Right kidney (tissue), 1 donor: ENCODE measurements around the gene UPK2.

Experiments used
- DNase-seq: peaks from one replicate; pipeline ENCODE4 v3.0.0-alpha.2; 2016

Gene UPK2

DNA sequence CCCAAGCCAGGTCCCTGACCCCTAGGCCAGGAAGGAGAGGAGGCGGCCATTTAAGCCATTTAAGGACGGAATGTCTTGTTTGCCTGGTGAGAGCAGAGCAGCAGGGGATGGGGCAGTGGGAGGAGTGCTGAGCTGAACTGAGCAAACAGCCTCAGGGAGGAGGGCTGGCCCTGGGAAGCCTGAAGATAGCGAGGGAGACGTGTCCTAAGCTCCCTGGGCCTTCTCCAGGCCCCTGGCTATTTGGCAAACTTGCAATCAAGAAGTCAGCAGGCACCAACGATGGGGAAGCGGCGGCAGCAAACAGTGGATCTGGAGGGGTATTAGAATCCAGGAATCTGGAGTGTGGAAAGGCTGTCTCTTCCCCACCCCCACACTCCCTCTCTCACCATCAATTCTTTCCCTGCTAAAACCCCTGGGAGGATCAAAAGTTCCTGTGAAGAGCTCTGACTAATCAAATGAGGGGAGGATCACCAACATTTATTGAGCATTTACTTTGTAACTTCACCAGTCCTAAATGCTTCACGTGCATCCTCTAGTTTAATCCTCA, 39.2 kb upstream of the UPK2 start:
- DNase-seq: no peak

DNA sequence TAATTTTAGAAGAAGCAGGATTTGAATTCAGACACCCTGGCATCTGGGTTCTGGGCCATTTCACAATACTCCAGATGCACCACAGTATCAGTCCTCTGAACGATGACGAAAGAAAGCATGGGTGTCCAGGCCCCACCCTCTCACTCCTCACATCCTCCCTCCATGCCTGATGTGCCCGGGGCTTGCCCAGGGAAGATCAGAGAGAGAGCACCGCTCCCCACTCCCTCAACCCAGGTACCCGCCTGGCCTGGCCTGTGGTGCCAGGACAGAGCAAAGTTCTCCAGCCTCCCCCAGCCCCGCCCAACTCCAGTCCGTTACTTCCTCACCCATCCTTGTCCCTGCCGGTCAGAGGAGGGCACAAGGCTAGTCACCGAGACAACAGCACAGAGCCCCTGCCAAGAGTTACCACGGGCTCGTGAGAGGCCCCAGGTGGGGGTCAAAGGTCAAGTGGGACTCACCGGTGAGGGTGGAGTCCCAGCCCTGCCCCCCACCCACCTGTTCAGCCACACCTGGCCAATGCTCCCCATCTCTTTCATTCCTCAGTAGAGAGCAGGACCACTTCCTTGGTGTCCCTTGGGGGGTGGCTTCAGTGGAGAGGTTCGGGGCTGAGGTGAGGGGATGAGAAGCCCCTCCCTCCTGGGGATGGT, 38.5 kb upstream of the UPK2 start:
- no peak for DNase-seq

DNA sequence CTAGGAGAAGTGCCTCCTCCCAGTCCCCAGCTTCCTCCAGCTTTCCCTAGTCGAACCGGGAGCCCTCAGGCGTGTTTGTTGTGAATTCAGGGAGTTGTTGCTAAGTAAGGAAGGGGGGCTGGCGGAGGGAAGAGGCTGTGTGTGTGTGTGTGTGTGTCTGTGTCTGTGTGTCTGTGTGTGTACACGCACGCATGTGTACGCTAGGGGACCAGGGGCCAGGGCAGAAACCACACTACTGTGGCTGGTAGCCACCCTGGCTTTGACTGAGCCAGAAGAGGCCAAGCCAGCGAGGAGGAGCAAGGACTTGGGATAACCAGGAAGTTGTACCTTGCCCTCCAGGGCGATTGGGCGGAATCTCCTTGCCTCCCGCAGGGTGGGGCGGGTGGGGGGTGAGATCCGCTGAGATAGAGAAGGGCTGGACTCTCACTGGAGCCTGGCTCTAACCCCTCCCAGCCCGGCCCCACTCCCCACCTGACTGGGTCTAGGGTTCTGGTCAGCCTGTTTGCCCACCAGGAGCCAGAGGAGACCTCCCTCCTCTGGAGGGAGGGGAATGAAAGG, 37.9 kb upstream of the UPK2 start:
- peak; percentile 76 for DNase-seq

DNA sequence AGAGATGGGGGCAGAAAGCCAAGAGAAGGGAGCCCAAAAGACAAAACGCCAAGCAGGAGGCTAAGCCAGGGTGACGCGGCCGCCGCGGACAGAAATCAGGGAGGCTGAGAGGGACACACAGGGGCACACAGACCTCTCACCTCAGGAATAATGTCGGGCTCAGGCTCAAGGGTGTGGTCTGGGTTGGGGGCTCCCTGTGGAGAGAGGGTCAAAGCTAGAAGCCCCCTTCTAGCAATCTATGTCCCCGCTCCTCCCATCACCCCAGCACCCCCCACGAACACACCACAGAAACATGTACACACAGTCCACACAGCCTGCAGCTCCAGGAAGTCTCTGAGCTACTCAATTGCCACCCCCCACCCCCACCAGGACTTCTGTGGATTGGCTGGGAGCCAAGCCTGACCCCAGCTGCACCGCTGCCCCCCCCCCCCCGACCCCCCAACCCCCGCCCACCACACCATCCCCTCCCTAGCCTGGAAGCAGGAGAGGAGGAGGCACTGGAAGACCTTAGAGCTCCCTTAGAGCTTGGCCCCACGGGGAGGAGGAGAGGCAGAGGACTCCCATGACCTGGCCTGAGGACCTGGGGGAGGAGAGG, 37.3 kb upstream of the UPK2 start:
- DNase-seq: peak; percentile 64

DNA sequence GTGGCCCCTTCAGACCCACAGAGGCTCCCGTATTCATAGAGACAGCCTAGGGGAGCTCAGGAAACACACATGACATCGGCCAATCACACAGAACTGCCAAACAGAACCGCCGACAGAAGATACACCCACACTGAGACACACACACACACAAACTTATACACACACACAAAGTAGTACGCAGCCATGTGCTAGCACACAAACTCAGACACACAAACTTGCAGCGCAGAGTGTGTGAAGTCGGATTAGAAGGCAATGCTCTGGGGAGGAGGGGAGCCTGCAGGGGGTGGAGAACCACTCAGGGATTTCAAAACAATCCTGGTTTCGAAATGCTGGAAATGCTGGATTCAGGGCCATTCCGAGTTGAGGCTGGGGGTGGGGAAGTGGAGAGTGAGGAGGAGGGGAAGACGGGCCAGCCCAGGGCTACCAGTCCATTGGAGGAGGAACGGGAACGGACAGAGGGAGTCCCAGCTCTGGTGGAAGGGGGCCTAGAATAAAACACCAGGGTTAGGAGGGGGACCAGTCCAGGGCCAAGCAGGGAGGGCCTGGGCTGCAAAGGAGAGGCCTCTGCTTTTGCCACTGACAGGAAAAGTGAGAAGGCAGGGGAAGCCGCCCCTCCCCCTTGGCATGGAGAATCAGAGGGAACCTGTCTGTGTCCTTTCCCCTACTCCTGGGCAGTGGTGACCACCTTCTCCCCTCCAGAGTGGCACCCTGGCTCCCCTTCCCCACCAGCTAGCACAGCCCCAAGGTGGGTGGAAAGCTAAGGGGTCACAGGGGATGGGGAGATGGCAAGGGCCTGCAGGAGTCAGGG, 34.8 kb upstream of the UPK2 start:
- peak; percentile 51 for DNase-seq

DNA sequence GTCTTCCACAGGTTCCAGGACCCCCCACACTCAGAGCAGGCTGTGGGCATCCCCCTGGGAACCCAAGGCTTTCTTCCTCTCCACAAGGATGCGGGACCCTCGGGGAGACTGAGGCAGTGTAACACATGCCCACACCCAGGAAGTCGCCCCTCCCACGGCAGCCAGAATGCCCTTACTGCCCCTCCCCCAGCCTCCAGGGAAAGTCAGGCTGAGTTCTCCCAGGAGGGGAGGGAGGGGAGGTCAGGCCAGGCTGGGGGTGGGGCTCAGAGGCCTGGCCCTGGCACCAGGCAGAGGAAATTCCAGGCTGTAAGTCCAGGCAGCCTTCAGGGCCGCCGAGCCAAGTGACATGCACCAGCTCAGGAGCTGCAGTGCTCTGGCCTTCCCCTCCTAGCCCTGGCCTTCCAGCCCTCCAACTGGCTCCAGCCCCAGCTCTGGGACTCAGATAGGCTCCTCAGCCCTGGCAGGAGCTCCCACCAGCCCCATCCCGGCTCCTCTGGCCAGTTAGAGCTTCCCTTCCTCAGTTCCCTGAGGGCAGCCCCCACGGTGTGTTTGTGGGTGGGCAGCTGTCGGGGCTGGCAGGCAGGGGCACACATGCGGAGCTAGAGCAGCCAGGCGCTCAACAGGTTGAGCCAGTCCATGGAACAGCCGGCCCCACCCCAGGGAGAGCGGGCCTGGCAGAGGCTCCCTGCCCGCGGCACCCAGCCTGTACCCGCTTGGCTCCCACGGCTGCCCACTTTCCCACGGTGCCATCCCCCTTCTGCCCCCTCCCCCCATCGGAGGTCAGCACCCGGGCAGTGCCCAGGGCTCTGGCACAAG, 34.0 kb upstream of the UPK2 start:
- peak; percentile 47 for DNase-seq

DNA sequence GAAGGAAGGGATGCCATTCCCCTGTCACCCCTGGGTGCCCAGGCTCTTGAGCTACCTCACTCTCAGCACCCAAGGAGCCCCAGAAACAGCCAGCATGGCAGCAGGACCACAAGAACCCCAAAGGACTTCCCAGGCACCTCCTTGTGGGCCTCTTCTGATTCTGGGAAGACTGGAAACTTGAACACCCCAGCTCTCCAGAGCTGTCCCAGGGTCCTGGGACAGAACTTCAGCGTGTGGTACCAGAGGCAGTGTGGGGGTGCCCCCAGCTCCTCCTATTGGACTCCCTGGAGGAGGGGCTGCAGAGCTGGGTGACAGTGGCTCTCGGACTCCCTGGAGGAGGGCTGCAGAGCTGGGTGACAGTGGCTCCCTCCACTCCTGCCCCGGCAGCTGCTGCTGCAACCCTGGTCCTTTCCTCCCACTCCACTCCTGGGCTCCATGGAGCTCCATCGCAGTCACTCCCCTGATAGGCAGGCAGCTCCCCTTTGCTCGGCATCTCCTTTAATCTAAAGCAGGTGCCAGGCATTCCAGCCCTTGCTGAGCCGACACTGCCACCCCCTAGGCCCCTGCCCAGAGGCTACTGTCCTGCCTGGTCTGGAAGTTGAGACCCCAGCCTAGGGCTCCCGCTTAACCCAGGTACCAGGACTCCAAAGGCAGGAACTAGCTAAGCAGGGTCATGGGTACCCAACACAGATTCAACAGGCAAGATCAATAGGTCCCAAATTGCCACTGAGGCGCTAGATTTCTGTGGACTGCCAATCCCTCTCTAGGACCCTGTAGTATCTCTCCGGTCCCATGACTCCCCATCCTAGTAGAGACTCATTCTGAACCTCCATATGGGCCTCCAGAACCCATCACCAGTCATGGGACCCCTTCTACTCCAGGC, 33.1 kb upstream of the UPK2 start:
- no peak for DNase-seq

DNA sequence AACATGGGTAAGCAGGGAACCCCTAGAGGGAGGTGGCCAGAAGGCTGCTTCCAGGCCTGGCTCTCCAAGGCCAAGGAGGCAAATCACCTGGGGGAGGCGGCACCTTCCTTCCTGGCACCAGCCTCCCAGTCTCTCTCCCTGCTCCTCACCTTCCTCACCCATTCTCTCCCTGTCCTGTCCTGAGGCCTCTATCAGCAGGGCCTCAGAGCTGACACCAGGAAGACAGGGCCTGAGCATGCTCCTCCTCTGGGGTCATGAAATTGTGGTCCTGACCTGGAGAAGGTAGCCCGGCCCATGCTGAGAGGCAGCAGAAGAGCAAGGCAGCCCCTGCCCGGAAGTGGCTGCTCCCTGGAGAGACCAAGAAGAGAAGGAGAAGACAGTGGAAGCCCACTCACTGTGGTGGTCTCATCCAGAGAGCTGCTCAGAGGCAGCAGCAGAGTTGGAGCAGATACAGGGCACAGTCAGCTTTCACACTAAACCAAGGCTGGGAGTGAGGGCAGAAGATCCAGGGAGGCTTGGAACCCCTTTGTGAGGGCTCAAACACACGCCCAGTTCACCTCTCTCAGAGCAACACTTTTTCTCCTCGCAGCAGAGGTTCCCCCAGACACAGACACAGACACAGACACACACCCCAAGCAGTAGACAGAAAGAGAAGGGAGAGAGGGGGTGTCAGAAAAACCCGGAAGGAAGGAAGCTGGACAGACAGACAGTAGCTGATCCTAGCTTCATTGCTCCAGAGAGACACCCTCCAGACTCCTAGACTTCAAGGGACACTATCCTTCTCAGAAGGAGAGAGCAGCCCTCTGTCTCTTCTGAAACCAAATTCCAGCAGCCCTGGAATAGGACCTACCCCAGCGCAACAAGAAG, 32.1 kb upstream of the UPK2 start:
- DNase-seq: no peak

DNA sequence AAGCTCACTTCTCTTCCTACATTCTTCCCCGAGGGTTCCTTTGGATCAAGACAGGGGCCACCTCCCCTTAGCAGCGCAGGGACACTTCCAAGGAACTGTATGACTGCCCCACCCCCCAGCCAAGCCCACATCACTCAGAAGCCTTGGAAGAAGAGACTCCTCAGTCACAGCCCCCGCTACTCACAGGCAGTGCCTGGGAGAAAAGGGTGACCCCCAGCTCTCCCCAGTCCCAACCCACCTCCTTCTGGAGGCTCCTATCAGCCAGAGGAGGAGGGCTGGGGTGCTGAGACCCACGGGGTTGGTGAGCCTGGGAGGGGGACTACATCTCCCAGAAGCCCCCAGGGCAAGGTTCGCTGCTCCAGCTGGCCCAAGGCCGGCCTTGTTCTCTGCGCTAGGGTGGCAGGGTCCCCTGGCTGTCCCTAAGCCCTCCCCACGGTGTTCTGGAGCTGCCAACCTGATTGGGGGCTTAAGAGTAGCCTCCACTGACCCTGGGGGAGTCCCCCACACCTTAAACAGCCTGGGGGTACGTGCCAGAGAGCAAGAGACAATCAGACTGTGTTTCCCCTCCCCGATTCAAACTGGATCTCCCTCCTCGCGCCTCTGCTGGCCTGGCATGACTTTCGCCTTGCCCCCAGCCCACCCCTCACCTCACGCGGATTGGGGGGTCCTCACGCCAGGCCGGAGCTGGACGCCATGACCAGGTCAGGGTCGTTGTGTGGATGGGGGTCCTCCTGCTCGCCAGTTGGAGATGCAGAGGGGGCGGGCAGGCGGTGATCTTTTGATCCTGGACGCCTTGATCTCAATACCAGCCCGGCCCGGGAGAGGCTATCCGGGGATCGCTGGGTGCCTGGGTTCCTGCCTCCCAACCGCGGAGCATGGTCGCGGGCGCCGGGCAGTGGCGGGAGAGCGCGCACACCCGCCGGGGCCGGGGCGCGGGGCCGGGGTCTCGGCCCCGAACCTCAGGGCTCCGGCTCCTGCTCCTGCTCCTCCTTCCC, 31.2 kb upstream of the UPK2 start:
- peak; percentile 76 for DNase-seq

DNA sequence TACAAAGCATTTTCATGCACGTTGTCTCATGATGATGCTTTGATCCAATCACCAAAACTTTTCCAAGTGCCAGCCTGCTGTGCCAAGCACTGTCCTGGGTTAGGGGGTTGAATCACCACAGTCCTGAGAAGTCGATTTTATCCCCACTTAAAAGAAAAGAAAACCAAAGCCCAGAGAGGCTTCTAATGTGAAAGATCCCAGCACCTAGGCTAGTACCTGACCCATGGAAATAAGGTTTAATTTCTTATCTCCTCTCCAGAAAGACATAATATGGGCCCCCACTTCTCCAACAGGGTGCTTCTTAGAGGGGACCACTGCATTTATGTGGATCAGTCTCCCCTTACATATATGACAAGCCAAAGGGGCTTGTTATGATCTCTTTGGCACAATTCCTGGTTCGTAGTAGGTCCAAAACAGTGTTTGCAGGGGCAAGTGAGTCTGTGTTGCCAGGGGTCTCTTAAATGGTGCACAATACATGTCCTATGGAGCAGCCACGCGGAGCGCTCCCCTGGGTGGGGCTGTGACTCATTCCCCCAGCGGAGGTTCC, 28.5 kb upstream of the UPK2 start:
- DNase-seq: no peak

DNA sequence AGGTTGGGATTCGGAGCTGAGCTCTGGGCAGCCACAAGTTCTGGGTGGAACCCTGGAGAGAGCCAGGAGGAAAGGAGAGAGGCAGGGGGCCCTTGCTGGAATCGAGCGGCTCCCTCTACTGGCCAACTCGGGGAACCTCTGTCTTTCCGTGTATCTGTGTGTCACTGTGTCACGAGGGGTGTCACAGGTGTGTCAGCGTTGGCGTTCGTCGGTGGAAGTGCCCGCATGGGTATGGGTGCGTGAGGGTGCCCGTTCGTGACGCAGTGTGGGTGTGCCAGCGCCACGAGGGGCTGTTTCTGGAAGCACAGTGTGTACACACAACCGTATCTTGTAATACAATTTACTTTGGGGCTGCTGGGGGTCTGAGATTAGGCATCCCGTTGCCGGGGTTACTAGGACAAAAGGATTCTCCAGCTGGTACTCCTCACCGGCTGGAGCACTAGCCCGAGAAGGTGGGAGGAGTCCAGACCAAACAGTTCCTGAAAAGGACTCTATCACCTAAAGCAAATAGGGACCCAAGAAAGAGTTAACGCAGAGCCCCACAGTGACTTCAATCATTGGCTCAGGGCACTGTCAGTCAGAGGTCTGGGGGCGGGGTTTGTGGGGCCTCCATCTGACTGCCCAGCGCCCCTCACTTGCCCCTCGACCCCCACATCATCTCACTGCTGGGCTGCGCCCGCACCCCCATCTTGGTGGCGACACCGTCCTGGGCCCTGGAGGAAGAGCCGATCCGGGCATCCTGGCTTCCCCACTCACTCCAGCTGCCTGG, 27.8 kb upstream of the UPK2 start:
- peak; percentile 96 for DNase-seq

DNA sequence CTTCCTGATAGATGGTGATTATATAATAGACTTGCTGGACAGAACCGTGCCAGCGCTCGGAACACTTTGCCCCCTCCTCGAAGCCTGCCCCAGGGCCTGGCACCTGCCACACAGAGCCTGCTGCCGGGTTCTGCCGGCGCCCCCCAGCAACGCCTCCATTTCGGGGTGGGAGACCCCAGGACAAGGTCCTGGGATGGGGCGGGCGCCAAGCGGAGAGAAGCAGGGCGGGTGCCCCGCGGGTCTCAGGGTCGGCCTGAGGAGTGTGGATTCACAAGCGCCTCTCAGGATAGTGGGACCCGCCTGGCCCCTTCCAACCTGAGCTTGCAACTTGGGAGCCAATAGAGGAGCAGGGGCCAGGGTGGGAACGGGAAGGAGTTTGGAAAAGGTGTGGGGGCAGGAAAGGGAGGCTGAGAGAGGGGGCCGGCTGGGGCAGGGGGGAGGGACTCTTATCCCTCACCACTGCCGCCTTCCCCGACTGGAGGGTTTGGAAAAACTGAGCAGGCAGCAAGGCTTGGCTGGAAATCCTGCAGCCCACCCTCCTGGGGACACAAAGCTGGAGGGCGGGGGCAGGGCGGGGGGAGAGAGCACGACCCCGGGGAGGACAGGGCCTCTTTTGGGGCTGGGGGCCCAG, 27.1 kb upstream of the UPK2 start:
- no peak for DNase-seq

DNA sequence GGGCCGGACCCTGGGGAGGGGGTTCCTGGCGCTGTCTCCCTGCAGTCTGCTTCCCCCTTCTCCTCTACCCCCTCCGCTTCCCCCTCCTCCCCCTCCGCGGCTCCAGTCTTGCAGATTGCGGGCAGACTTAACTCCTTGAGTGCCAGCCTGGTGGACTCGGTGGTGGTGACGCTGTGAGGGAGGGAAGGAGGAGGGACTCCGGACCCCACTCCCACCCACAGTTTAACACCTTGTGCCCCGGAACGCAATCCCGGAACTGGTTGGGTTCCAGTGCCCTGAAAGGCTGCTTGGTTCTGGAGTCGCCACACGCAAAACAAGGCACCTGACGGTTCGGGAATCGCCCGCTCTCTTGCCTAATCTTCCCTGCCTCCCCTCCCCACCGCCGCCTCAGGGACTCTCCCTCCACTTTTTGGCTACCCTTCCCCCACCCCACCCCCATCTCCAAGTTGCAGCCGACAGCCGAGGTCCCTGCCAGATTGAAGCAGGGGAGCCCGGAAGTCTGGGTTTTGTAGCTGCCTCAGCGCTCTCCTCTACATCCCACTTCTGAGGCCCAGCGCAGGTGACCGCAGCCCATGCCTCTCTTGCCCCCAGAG, 26.5 kb upstream of the UPK2 start:
- peak; percentile 69 for DNase-seq

DNA sequence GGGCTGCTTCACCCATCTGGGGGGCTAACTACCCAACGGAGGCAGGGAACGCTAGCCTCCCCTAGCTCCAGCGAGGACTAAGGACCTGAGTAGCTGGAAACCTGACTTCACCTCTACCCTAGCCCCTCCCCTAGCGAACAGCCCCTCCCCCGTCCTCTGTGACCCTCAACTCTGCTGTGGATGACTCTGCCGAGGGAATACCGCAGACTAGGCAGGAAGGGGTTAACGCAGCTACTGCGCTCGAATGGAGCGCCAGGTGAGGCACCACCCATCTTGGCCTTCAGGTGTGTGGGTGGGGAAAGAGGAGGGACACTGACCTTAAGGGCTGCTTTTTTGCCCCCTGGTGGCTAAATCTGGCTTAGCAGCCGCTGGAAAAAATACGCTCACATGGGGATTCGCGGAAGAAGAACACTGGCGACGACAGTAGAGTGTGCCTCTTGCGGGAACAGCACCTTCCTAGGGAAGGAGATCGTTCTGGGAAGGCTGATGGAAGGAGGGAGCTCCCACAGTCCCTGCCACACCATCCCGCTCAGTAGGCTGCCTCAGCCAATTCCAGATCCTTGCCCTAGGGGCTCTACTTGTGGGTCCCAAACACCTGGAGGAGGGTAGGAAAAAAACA, 25.9 kb upstream of the UPK2 start:
- DNase-seq: peak; percentile 81

DNA sequence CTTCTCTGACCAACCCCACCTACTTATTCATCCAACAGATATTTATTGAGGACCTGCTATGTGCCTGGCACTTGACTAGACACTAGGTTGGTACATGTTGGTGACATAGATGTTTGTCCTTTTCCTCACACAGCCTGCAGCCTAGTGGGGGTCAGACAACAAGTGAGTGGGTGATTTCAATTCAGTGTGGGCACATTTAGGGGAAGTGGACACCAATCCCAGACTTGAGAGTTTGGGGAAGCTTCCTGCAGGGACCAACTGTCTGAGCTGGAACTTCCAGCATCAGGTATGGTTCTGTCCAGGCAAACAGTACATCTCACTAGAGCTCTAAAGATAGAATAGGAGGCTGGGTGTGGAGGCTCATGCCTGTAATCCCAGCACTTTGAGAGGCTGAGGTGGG, 24.5 kb upstream of the UPK2 start:
- DNase-seq: no peak

DNA sequence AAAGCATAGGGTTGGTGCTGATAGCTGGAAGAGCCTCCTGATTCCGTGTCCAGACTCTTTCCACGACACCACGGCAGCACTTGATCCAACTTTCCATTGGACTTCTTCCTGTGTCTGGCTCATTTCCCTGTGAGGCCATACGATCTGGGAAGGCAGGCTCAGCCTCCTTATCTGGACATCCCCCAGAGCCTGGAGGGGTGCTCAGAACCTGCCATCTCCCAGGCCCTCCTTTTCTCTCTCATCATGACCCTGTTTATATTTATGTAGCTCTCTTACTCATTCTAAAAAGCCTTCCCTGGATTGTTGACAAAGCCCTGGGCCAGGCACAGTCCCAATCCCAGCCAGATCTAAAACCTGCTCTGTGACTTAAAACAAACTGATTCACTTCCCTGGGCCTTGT, 22.6 kb upstream of the UPK2 start:
- DNase-seq: no peak
